Thyroid gland (tissue), 4 donors: ENCODE results near the gene DENND1C.

ENCODE experiments used
- CTCF ChIP-seq, 6 experiments: fragments of 200-600 bp in 3 of 6; fragments of 450-650 bp in 3 of 6; sonication (generic) in 3 of 6; IDR thresholded peaks; one replicate each; pipeline ENCODE4 v1.5.1; 2016 to 2019; ENCODE audit warnings: antibody characterized with exemption in 6 of 6, mild to moderate bottlenecking in 2 of 6, inconsistent platforms in 1 of 6, moderate library complexity in 1 of 6
- POLR2A ChIP-seq, 2 donors: fragments of 450-650 bp; IDR thresholded peaks; one replicate each; pipeline ENCODE4 v1.6.1; 2017; ENCODE audit warnings: antibody characterized with exemption in 2 of 2, mild to moderate bottlenecking in 2 of 2, moderate library complexity in 1 of 2

GRCh38 chr19:6455924-6456323, 25.7 kb downstream of the DENND1C start:
- TF ChIP-seq POLR2A (IDR thresholded peaks at IDR 0.05) (no peak), CTCF (IDR thresholded peaks at IDR 0.05) (no peak)
